HEK293 (cell line): Measurements from ENCODE around the gene TTBK1.
"Not testable (repeated sequence)": the region's sequence is repeated elsewhere in the genome, so short reads cannot be mapped to it uniquely, and the experiment has no call there.

Experiments used
- EGR2 ChIP-seq: fragments of 450-650 bp; formaldehyde crosslinking; IDR thresholded peaks from 2 replicates; pipeline ENCODE4 v1.5.1; 2016; ENCODE audit warnings: low read depth, missing biosample characterization, missing genetic modification characterization
- TCF7L2 ChIP-seq: IDR thresholded peaks from 2 replicates; pipeline ENCODE4 v1.6.1; 2011; ENCODE audit warnings: low read depth, mild to moderate bottlenecking, inconsistent platforms, low read length, moderate library complexity, borderline replicate concordance
- ZBTB11 ChIP-seq: fragments of 450-650 bp; formaldehyde crosslinking; conservative IDR thresholded peaks from 2 replicates; pipeline ENCODE4 v1.5.1; 2016; ENCODE audit warnings: low read depth, missing biosample characterization, missing genetic modification characterization
- ZBTB44 ChIP-seq: fragments of 450-650 bp; IDR thresholded peaks from 2 replicates; pipeline ENCODE4 v1.5.1; 2018; ENCODE audit warnings: missing biosample characterization, mild to moderate bottlenecking, missing genetic modification characterization
- ZNF18 ChIP-seq: fragments of 450-650 bp; formaldehyde crosslinking; IDR thresholded peaks from 2 replicates; pipeline ENCODE4 v1.5.1; 2016; ENCODE audit warnings: missing biosample characterization, missing genetic modification characterization
- ZNF423 ChIP-seq: fragments of 450-650 bp; formaldehyde crosslinking; IDR thresholded peaks from 2 replicates; pipeline ENCODE4 v1.5.1; 2016; ENCODE audit warnings: missing biosample characterization, missing genetic modification characterization
- ZNF473 ChIP-seq: fragments of 450-650 bp; formaldehyde crosslinking; IDR thresholded peaks from 2 replicates; pipeline ENCODE4 v1.5.1; 2017; ENCODE audit warnings: missing biosample characterization, missing genetic modification characterization
- ZNF623 ChIP-seq: fragments of 450-650 bp; formaldehyde crosslinking; IDR thresholded peaks from 2 replicates; pipeline ENCODE4 v1.5.1; 2016; ENCODE audit warnings: missing biosample characterization, missing genetic modification characterization
- TF ChIP-seq, protein P1 (sequence below): fragments of 450-650 bp; formaldehyde crosslinking; IDR thresholded peaks from 2 replicates; pipeline ENCODE4 v1.5.1; 2016; ENCODE audit warnings: missing biosample characterization, missing genetic modification characterization
- TF ChIP-seq, protein P2 (sequence below): fragments of 450-650 bp; formaldehyde crosslinking; IDR thresholded peaks from 2 replicates; pipeline ENCODE4 v1.5.1; 2016; ENCODE audit warnings: missing biosample characterization, missing genetic modification characterization

DNA sequence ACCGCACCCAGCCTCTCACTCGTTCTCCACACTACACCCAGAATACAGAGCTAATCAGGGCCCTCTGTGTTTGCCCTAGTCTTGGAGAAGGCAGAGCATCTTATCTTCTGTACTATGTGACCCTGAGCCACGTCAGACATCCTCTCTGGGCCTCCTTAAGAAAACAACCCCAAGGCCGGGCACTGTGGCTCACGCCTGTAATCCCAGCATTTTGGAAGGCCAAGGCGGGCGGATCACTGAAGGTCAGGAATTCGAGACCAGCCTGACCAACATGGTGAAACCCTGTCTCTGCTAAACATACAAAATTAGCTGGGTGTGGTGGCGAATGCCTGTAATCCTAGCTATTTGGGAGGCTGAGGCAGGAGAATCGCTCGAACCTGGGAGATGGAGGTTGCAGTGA, 59.7 kb downstream of the TTBK1 start:
- TF ChIP-seq ZNF18 (tag by site-specific recombination); TCF7L2; ZNF423 (tag by site-specific recombination); ZNF623 (tag by site-specific recombination); ZNF473 (tag by site-specific recombination); ZBTB11 (tag by site-specific recombination); ZBTB44 (tag by site-specific recombination); EGR2 (tag by site-specific recombination): not testable (repeated sequence)
- TF ChIP-seq, protein P1, sequence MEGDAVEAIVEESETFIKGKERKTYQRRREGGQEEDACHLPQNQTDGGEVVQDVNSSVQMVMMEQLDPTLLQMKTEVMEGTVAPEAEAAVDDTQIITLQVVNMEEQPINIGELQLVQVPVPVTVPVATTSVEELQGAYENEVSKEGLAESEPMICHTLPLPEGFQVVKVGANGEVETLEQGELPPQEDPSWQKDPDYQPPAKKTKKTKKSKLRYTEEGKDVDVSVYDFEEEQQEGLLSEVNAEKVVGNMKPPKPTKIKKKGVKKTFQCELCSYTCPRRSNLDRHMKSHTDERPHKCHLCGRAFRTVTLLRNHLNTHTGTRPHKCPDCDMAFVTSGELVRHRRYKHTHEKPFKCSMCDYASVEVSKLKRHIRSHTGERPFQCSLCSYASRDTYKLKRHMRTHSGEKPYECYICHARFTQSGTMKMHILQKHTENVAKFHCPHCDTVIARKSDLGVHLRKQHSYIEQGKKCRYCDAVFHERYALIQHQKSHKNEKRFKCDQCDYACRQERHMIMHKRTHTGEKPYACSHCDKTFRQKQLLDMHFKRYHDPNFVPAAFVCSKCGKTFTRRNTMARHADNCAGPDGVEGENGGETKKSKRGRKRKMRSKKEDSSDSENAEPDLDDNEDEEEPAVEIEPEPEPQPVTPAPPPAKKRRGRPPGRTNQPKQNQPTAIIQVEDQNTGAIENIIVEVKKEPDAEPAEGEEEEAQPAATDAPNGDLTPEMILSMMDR (tag by site-specific recombination), result not testable (repeated sequence)
- TF ChIP-seq, protein P2, sequence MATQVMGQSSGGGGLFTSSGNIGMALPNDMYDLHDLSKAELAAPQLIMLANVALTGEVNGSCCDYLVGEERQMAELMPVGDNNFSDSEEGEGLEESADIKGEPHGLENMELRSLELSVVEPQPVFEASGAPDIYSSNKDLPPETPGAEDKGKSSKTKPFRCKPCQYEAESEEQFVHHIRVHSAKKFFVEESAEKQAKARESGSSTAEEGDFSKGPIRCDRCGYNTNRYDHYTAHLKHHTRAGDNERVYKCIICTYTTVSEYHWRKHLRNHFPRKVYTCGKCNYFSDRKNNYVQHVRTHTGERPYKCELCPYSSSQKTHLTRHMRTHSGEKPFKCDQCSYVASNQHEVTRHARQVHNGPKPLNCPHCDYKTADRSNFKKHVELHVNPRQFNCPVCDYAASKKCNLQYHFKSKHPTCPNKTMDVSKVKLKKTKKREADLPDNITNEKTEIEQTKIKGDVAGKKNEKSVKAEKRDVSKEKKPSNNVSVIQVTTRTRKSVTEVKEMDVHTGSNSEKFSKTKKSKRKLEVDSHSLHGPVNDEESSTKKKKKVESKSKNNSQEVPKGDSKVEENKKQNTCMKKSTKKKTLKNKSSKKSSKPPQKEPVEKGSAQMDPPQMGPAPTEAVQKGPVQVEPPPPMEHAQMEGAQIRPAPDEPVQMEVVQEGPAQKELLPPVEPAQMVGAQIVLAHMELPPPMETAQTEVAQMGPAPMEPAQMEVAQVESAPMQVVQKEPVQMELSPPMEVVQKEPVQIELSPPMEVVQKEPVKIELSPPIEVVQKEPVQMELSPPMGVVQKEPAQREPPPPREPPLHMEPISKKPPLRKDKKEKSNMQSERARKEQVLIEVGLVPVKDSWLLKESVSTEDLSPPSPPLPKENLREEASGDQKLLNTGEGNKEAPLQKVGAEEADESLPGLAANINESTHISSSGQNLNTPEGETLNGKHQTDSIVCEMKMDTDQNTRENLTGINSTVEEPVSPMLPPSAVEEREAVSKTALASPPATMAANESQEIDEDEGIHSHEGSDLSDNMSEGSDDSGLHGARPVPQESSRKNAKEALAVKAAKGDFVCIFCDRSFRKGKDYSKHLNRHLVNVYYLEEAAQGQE (tag by site-specific recombination), result not testable (repeated sequence)
